HL-60 (cell line): ENCODE measurements around the gene E2F8.

Experiments
- CTCF ChIP-seq: IDR thresholded peaks from one replicate; pipeline ENCODE4 v1.5.1; 2011; ENCODE audit warnings: low read length, control low read depth, inconsistent platforms; ENCODE audit not compliant: insufficient read depth
- GABPA ChIP-seq: IDR thresholded peaks from 2 replicates; pipeline ENCODE4 v1.6.1; 2012; ENCODE audit warnings: low read depth
- POLR2AphosphoS5 ChIP-seq: IDR thresholded peaks from 2 replicates; pipeline ENCODE4 v1.6.1; 2012; ENCODE audit warnings: low read depth
- REST ChIP-seq: IDR thresholded peaks from 2 replicates; pipeline ENCODE4 v1.6.1; 2012; ENCODE audit warnings: low read depth; ENCODE audit not compliant: insufficient replicate concordance

- TF ChIP-seq POLR2AphosphoS5 = no peak
- TF ChIP-seq CTCF = no peak
- no peak for TF ChIP-seq GABPA
- no peak for TF ChIP-seq REST
Measured at GRCh38 chr11:19258641-19259230, 18.0 kb upstream of the E2F8 start.
